AG10803 (cell line): ENCODE results near the gene FREM2.

Experiments used
- DNase-seq: peaks from one replicate; pipeline ENCODE4 v3.0.0; 2010; ENCODE audit warnings: low read depth
- H3K4me3 ChIP-seq: 2 replicates; pipeline ENCODE4 v1.5.1; 2011; ENCODE audit warnings: mild to moderate bottlenecking, low read length, control low read depth
- TF ChIP-seq, protein P1 (sequence below): conservative IDR thresholded peaks from 2 replicates; pipeline ENCODE4 v1.5.1; 2011; ENCODE audit warnings: mild to moderate bottlenecking, low read length, control low read depth, inconsistent platforms

The FREM2 gene

DNA sequence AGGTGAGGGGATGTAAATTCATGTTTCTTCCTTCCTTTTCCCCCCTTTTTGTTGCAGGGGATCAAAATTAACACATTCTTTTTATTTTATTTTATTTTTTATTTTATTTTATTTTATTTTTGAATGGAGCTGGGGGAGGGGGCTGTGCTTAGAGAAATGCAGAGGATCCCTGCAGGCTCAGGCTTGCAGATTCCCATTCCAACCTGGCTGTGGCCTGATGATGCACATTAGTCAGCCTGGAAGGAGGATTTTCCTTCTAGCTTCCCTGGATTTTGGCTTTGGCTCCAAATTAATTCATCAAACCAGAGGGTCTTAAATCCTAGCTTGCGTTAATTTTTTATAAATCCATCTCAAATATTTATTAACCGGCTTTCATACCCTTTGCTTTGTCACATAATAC, 67.0 kb downstream of the FREM2 start:
- TF ChIP-seq, protein P1, sequence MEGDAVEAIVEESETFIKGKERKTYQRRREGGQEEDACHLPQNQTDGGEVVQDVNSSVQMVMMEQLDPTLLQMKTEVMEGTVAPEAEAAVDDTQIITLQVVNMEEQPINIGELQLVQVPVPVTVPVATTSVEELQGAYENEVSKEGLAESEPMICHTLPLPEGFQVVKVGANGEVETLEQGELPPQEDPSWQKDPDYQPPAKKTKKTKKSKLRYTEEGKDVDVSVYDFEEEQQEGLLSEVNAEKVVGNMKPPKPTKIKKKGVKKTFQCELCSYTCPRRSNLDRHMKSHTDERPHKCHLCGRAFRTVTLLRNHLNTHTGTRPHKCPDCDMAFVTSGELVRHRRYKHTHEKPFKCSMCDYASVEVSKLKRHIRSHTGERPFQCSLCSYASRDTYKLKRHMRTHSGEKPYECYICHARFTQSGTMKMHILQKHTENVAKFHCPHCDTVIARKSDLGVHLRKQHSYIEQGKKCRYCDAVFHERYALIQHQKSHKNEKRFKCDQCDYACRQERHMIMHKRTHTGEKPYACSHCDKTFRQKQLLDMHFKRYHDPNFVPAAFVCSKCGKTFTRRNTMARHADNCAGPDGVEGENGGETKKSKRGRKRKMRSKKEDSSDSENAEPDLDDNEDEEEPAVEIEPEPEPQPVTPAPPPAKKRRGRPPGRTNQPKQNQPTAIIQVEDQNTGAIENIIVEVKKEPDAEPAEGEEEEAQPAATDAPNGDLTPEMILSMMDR, result no peak
- DNase-seq, result no peak
- no peak overlapping the region for H3K4me3 ChIP-seq

DNA sequence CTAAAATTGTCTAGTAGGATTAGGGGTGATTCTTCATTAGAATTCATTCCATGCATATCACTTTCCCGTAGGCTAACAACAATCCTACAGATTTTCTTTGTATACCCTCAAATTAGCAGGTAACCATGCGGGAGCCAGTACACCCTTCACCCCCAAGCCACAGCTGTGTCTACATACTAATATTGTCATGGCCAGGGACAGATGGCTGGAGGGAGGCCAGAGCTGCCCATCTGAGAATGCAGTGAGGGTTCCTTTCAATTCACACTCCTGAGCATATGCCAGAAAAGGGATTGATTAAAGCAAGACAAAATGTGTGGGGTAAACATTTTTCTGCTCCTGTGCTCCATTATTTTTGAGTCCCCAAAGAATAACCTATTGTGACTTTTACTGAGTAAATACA, 68.9 kb downstream of the FREM2 start:
- no peak for DNase-seq
- TF ChIP-seq, protein P1, result no peak
- no peak overlapping the region for H3K4me3 ChIP-seq

DNA sequence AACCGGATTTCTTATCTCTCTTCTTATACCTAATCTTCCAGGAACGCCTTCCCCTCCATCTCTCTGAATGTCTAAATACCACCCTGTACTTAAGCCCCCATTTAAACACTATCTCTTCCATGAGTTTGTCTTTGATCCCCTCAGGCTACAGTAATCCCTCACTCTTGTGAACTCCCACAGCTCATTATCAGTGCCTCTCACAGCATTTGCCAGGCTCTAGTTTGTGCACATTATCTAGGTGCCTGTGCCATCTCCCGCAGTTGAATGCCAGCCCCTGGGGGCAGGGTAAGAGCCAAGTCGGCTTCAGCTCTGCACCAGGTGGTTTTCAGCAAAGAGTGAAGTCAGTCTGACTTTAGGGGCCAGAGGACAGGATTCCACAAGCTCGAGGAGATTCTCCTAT, 71.4 kb downstream of the FREM2 start:
- no peak overlapping the region for H3K4me3 ChIP-seq
- TF ChIP-seq, protein P1, result no peak
- no peak for DNase-seq

DNA sequence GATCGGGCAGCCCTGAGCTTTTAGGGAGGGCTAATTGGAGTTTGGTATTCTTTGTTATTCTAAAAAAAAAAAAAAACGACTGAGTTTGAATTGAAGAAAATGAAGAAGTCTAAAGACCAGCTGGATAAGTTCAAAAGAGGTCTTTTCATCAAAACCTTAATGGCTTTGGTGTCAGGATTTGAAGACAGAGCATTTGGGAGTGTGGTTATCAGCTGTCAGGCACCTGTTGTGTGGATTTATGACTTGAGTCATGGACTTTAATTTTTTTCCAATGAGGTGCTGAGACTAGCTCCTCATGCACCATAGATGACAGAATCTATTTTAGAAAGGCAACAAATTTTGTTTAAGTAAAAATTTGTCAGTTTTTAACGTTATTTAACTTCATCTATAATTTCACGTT, 72.5 kb downstream of the FREM2 start:
- no peak for DNase-seq
- no peak overlapping the region for H3K4me3 ChIP-seq
- TF ChIP-seq, protein P1, result no peak

DNA sequence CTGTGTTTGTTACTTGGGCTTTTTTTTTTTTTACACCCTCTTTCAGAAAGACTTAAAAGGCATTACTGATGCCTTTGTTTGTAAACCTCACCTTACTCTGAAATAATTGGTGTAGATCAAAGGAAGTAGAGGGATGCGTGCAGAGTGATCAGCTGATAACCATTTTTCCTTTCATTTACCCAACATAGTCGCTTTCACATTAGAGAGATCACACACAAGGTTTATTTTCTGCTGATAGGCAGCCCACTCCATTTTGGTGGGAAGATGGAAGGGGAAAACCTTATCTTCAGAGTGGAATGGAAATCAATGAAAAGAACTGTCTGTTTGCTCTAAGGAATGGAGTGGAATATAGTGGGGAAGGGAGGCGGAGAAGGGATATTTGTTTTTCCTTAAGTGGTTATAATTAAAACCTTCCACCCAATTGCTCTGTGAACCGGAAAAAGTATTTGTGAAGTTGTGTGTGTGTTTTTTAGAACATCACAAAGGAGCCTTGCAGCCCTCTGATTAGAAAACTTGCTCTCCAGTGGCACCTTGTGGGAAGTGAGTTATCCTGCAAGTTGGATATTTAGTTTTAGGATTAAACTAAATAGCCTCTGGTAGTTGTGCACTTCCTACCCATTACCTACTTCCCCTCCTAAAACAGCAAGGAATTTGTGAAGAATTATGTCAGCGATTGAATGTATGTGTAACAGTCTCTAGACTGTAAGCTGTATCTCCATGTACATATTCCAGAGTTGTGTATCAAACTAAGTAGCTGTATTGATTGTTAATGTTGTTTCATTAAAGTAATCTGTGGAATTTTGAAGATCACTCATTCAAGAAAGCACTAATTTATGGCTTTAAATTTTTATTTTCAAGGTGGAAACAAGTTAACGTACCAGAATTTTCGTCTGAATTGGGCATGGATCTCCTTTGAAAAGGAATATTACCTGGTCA, 76.8 kb downstream of the FREM2 start:
- no peak overlapping the region for H3K4me3 ChIP-seq
- peak; percentile 42 for DNase-seq
- TF ChIP-seq, protein P1, result peak; percentile 74

DNA sequence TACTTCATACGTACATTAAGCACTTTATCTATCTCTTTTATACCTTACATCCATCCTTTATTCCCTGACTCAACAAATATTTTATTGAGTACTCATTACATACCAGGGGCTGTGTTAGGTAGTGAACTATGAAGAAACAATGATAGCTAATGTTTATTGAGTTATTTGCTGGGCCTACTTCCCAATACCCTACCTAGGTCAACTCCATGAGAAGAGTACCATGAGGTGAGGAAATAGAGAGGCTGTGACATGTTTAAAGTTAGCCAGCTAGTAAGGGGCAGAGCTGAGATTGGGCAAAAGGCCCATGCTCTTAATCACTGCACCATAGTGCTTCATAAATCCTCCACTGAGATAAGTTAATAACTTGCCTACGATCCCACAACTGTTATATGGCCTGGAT, 79.9 kb downstream of the FREM2 start:
- H3K4me3 ChIP-seq, result no peak overlapping the region
- TF ChIP-seq, protein P1, result no peak
- DNase-seq, result no peak

DNA sequence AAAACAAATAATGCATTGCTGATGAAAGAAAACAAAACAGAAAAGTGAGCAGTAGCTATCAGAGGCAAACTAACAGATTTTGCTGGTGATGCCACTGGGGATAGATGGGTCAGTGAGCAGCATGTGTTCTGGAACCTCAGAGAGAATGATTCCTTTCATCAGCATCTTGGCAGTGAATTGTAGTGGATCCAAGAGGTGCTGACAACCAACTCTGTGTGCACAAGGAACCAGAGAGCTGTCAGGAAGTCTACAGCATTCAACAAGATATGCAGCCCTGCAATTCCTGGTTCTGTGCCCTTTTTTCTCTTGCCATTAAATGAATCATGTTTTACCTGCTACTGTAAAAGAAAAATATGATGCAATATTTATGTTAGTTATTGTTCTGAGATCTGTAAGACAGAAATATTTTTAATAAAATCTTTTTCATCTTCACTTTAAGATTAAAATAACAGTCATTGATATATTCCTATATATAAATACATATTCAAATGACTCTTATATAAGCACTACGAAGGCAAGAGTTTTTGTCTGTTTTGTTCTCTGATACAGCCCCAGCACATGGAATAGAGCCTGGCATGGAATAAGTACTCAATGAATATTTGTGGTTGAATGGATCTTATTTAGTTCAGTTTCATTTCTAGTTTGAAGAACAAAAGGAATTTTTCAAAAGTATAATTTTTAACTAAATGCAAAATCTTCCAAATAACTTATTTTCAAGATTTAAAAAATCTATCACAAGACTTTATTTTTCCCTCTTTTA, 80.8 kb downstream of the FREM2 start:
- TF ChIP-seq, protein P1, result no peak
- no peak for DNase-seq
- no peak overlapping the region for H3K4me3 ChIP-seq
